ENCODE data around the gene DDX4. TPM values are rescaled to one million over a fixed set of nuclear protein-coding genes. Genes with fewer than 3 reads are reported as not detected.

DDX4 gene
- total RNA-seq, 4 donors from 2014 or later, result not detected

DNA sequence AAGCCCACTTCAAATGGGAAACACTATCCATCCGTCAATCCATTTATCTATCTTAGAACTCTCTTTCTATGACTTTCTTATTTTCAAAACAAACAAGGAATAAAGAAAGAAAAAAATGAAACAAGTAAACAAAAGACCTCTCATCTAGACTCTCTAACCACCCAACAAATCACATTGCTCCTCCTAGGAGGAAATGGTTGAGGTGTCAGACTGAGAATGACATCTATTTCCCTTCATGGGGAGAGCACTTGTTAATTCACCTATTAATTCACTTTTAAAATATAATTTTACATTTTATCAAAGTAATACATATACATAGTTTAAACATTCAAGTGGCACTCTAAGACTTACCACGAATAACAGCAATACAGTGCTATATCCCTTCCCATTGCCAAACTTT, 110.9 kb downstream of the DDX4 start:
- intact Hi-C loops (cut with DNase I), result no loop called here
- H3K27me3 ChIP-seq, result no peaks in the 10 kb centered on the region

GRCh38 chr5:55850839-55851674, 113.2 kb downstream of the DDX4 start, which contains the start of gene IL31RA:
Gene IL31RA, plus strand, starts transcription at chr5:55851357. Its CDS starts 214 bp downstream, at chr5:55851571.
- no peaks in the 10 kb centered on the region for H3K36me3 ChIP-seq
- H3K27me3 ChIP-seq, result no peaks in the 10 kb centered on the region
- H3K4me3 ChIP-seq, result no peak within 1 kb of the TSS
- WGBS, 2 donors, result 50 to 74% methylated on average over 6 to 10 of the region's 10 CpGs
- peaks cover 0 to 26% (median 3%) of the 10 kb centered on the region in 3 donors for H3K4me1 ChIP-seq
- DNase-seq, result no peak
- H3K9me3 ChIP-seq, result no peaks in the 10 kb centered on the region
- TF ChIP-seq, protein P1, sequence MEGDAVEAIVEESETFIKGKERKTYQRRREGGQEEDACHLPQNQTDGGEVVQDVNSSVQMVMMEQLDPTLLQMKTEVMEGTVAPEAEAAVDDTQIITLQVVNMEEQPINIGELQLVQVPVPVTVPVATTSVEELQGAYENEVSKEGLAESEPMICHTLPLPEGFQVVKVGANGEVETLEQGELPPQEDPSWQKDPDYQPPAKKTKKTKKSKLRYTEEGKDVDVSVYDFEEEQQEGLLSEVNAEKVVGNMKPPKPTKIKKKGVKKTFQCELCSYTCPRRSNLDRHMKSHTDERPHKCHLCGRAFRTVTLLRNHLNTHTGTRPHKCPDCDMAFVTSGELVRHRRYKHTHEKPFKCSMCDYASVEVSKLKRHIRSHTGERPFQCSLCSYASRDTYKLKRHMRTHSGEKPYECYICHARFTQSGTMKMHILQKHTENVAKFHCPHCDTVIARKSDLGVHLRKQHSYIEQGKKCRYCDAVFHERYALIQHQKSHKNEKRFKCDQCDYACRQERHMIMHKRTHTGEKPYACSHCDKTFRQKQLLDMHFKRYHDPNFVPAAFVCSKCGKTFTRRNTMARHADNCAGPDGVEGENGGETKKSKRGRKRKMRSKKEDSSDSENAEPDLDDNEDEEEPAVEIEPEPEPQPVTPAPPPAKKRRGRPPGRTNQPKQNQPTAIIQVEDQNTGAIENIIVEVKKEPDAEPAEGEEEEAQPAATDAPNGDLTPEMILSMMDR (IDR thresholded peaks at IDR 0.05), result no peak
- no peak for TF ChIP-seq POLR2A (IDR thresholded peaks at IDR 0.05)
- H3K27ac ChIP-seq, result no peak within 1 kb of the TSS
- intact Hi-C loops (cut with DNase I), result no loop called here

More for the DNA sequence above, 110.9 kb downstream of the DDX4 start:
- TF ChIP-seq, protein P1 (IDR thresholded peaks at IDR 0.05), result no peak
- TF ChIP-seq POLR2A (IDR thresholded peaks at IDR 0.05), result no peak
- no peak overlapping the region for H3K4me3 ChIP-seq
- no peak for DNase-seq
- H3K4me1 ChIP-seq, result peaks cover 0 to 21% (median 0%) of the 10 kb centered on the region in 3 donors
- H3K9me3 ChIP-seq, result no peaks in the 10 kb centered on the region
- no peaks in the 10 kb centered on the region for H3K36me3 ChIP-seq
- 75 to 90% methylated on average over 2 of the region's 2 CpGs for WGBS, 2 donors
- no peak overlapping the region for H3K27ac ChIP-seq

DNA sequence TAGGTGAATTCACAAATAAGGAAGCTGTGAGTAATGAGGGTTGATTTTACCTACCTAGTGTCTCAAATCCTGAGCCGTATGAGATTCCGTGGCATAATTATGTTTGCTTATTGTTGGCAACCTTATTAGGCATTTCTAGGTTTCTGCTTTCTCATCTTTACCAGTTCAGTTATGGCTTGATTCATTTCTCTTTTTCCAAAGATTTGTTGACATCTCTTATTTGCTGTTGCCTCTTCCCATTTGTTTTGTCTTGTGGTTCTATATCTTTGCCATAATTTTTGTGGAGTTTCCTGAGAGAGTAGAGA, 113.8 kb downstream of the DDX4 start:
- Histone ChIP-seq H3K27ac (no peak overlapping the region), H3K4me3 (no peak overlapping the region), H3K36me3 (no peaks in the 10 kb centered on the region), H3K4me1 (peaks cover 0 to 26% (median 3%) of the 10 kb centered on the region in 3 donors), H3K27me3 (no peaks in the 10 kb centered on the region), H3K9me3 (no peaks in the 10 kb centered on the region)
- intact Hi-C loops (cut with DNase I), result no loop called here
- DNase-seq, result no peak
- WGBS, 2 donors, result 59 to 66% methylated on average over 2 of the region's 2 CpGs
- TF ChIP-seq POLR2A (IDR thresholded peaks at IDR 0.05), result no peak
- TF ChIP-seq, protein P1 (IDR thresholded peaks at IDR 0.05), result no peak

DNA sequence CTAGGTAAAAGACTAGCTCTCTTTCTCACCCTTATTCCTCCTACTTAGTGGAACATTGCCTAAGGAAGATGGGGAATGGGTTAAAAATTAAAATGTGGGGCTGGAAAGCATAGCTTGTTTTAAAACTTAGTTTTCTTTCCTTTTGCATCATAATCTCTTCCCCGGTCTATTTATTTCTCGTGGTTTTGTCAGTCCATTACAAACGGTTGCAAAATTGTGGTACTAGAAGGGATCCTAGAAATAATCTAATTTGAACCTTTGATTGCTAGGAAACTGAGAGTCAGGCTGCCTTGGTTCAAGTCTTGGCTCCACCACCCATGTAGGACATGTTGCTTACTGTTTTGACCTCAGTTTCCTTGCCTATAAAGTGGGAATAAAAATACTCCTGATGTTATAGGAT, 114.6 kb downstream of the DDX4 start:
- DNase-seq, result no peak
- no peaks in the 10 kb centered on the region for H3K9me3 ChIP-seq
- H3K4me3 ChIP-seq, result no peak overlapping the region
- H3K36me3 ChIP-seq, result no peaks in the 10 kb centered on the region
- H3K27me3 ChIP-seq, result no peaks in the 10 kb centered on the region
- 38 to 75% methylated on average over 3 of the region's 3 CpGs for WGBS, 2 donors
- no peak overlapping the region for H3K27ac ChIP-seq
- intact Hi-C loops (cut with DNase I), result no loop called here
- H3K4me1 ChIP-seq, result peaks cover 0 to 26% (median 3%) of the 10 kb centered on the region in 3 donors
- TF ChIP-seq, protein P1 (IDR thresholded peaks at IDR 0.05), result no peak
- no peak for TF ChIP-seq POLR2A (IDR thresholded peaks at IDR 0.05)

DNA sequence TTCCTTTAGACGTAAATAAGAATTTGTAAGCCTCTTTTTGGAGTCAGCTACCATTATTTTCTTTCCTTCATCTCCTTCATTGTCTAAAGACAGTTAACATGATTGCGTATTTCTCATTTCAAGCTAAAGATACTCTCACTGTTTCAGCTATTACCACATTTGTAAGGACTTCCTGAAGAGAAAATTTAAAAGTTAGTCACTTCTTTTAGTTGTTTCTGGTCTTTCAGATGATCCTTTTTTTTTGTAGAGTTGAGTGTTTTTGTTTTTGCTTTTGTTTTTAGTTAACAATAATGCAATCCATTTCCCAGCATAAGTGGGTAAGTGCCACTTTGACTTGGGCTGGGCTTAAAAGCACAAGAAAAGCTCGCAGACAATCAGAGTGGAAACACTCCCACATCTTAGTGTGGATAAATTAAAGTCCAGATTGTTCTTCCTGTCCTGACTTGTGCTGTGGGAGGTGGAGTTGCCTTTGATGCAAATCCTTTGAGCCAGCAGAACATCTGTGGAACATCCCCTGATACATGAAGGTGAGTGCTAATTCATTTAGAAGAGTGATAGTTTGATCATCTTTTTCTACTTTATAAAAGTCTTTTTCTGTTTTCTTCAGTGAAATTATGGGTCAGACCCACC, 115.3 kb downstream of the DDX4 start:
- no peak overlapping the region for H3K27ac ChIP-seq
- peaks cover 0 to 26% (median 3%) of the 10 kb centered on the region in 3 donors for H3K4me1 ChIP-seq
- no peak overlapping the region for H3K4me3 ChIP-seq
- H3K9me3 ChIP-seq, result no peaks in the 10 kb centered on the region
- no peaks in the 10 kb centered on the region for H3K36me3 ChIP-seq
- 34 to 47% methylated on average over 3 of the region's 3 CpGs for WGBS, 2 donors
- no peak for DNase-seq
- no peaks in the 10 kb centered on the region for H3K27me3 ChIP-seq
- intact Hi-C loops (cut with DNase I), result no loop called here
- TF ChIP-seq, protein P1 (IDR thresholded peaks at IDR 0.05), result no peak
- no peak for TF ChIP-seq POLR2A (IDR thresholded peaks at IDR 0.05)

All from esophagus squamous epithelium (tissue), 5 donors.